OCI-LY7 (cell line): Measurements from ENCODE around the gene FAM240B. TPM values are rescaled to one million over a fixed set of nuclear protein-coding genes. Genes with fewer than 3 reads are reported as not detected.

ENCODE experiments used
- BruUV-seq: library from RNA; stranded (reverse); fragments of 400-500 nt; replicated peaks from 2 replicates; lab custom pipeline; 2021; lab: Mats Ljungman, UMichigan
- CTCF ChIA-PET: fragments of 300-600 bp; sonication (Branson Sonifier 250); formaldehyde crosslinking; loops from one replicate; lab custom pipeline; 2022; ENCODE audit warnings: antibody characterized with exemption; ENCODE audit not compliant: unreplicated experiment; lab: Charles Lee
- POLR2A ChIA-PET: fragments of 300-600 bp; sonication (Branson Sonifier 250); formaldehyde crosslinking; loops from one replicate; lab custom pipeline; 2022; ENCODE audit warnings: antibody characterized with exemption; lab: Charles Lee
- DNase-seq: peaks from one replicate; pipeline ENCODE4 v3.0.0-alpha.2; 2015; ENCODE audit warnings: low spot score
- H2AFZ ChIP-seq: fragments of 200-600 bp; sonication (generic), shearing (Covaris generic); 2 replicates; pipeline ENCODE4 v1.6.1; 2014; ENCODE audit warnings: mild to moderate bottlenecking, antibody characterized with exemption, low read length, moderate library complexity
- H3K27ac ChIP-seq: fragments of 200-600 bp; sonication (generic); 2 replicates; pipeline ENCODE4 v1.5.1; 2014; ENCODE audit warnings: mixed run types, low read depth, mild to moderate bottlenecking, moderate library complexity, low read length, inconsistent platforms; ENCODE audit not compliant: poor library complexity, severe bottlenecking
- H3K36me3 ChIP-seq: fragments of 200-600 bp; sonication (generic); 2 replicates; pipeline ENCODE4 v1.6.1; 2014; ENCODE audit warnings: mild to moderate bottlenecking, antibody characterized with exemption, low read length, moderate library complexity, mixed read lengths; ENCODE audit not compliant: insufficient read depth
- H3K4me1 ChIP-seq: fragments of 200-600 bp; sonication (generic); 2 replicates; pipeline ENCODE4 v1.5.1; 2014; ENCODE audit warnings: mild to moderate bottlenecking, low read length; ENCODE audit not compliant: insufficient read depth, poor library complexity, severe bottlenecking
- H3K4me2 ChIP-seq: fragments of 200-600 bp; sonication (generic); 2 replicates; pipeline ENCODE4 v1.6.1; 2014; ENCODE audit warnings: mild to moderate bottlenecking, low read length
- H3K4me3 ChIP-seq: fragments of 200-600 bp; sonication (generic); 2 replicates; pipeline ENCODE4 v1.5.1; 2014; ENCODE audit warnings: mild to moderate bottlenecking, low read depth, low read length; ENCODE audit not compliant: poor library complexity, severe bottlenecking
- H3K79me2 ChIP-seq: fragments of 200-600 bp; sonication (generic); 2 replicates; pipeline ENCODE4 v1.6.1; 2016; ENCODE audit warnings: low read depth, mild to moderate bottlenecking, low read length, moderate library complexity, mixed read lengths; ENCODE audit not compliant: insufficient read depth
- H3K9me2 ChIP-seq: fragments of 200-600 bp; sonication (generic); 2 replicates; pipeline ENCODE4 v1.6.1; 2016; ENCODE audit warnings: mild to moderate bottlenecking, low read length, mixed read lengths; ENCODE audit not compliant: insufficient read depth
- H3K9me3 ChIP-seq: fragments of 200-600 bp; sonication (generic); 2 replicates; pipeline ENCODE4 v1.6.1; 2014; ENCODE audit warnings: mild to moderate bottlenecking, mixed run types, low read length, mixed read lengths
- H4K20me1 ChIP-seq: fragments of 200-600 bp; sonication (generic); 2 replicates; pipeline ENCODE4 v1.6.1; 2014; ENCODE audit warnings: mild to moderate bottlenecking, antibody characterized with exemption, low read length, moderate library complexity, mixed read lengths; ENCODE audit not compliant: insufficient read depth
- CTCF ChIP-seq: fragments of 200-600 bp; sonication (generic); conservative IDR thresholded peaks from 2 replicates; pipeline ENCODE4 v1.5.1; 2014; ENCODE audit warnings: mild to moderate bottlenecking, antibody characterized with exemption, low read length, moderate library complexity, mixed read lengths
- EZH2phosphoT487 ChIP-seq: fragments of 200-600 bp; sonication (generic); IDR thresholded peaks from 2 replicates; pipeline ENCODE4 v1.6.1; 2018; ENCODE audit warnings: low read depth, borderline replicate concordance, mild to moderate bottlenecking, mixed run types, antibody characterized with exemption, low read length, moderate library complexity, mixed read lengths
- intact Hi-C: fragments of 100-400 bp; cut with micrococcal nuclease; formaldehyde crosslinking; loops from one replicate; pipeline ENCODE4 v1.10.0; 2022; ENCODE audit not compliant: unreplicated experiment
- total RNA-seq, 2 experiments: library from RNA; depleted of rRNA in 1 of 2; stranded (reverse); fragments of >200 nt in 1 of 2; shearing (Covaris generic) in 1 of 2; gene quantifications; 2 replicates each; pipeline ENCODE4 v1.2.3, GENCODE V29; 2014 to 2022

Gene FAM240B
- total RNA-seq, 2 experiments from 2014 or later = not detected

- POLR2A ChIA-PET = no interaction called here
- Histone ChIP-seq H3K79me2 (no peaks in the 10 kb centered on the region), H3K36me3 (no peaks in the 10 kb centered on the region), H3K9me3 (no peaks in the 10 kb centered on the region), H3K4me2 (no peak overlapping the region), H3K9me2 (no peaks in the 10 kb centered on the region), H2AFZ (no peak overlapping the region), H3K4me1 (no peaks in the 10 kb centered on the region), H3K4me3 (no peak overlapping the region), H3K27ac (no peak overlapping the region), H4K20me1 (no peaks in the 10 kb centered on the region)
- CTCF ChIA-PET = no interaction called here
- TF ChIP-seq EZH2phosphoT487 = no peak
- TF ChIP-seq CTCF = no peak
- no peak for DNase-seq
- intact Hi-C loops = no loop called here
- no TSS peak for BruUV-seq
These were observed 37.2 kb downstream of the FAM240B start for GRCh38 chr9:38682713-38683112.

GRCh38 chr9:38681747-38682227 lies 38.1 kb downstream of the FAM240B start:
- Histone ChIP-seq H3K4me2 (no peak overlapping the region), H3K79me2 (no peaks in the 10 kb centered on the region), H4K20me1 (no peaks in the 10 kb centered on the region), H3K4me1 (no peaks in the 10 kb centered on the region), H3K9me2 (no peaks in the 10 kb centered on the region), H3K36me3 (no peaks in the 10 kb centered on the region), H3K9me3 (no peaks in the 10 kb centered on the region), H3K27ac (no peak overlapping the region), H2AFZ (no peak overlapping the region), H3K4me3 (no peak overlapping the region)
- POLR2A ChIA-PET = no interaction called here
- no TSS peak for BruUV-seq
- TF ChIP-seq EZH2phosphoT487 = no peak
- CTCF ChIA-PET = no interaction called here
- DNase-seq = no peak
- intact Hi-C loops = no loop called here

- H3K4me3 ChIP-seq = no peak overlapping the region
- no peaks in the 10 kb centered on the region for H3K9me2 ChIP-seq
- DNase-seq = no peak
- TF ChIP-seq EZH2phosphoT487 (no peak), CTCF (no peak)
- ChIA-PET CTCF (no interaction called here), POLR2A (no interaction called here)
- no peaks in the 10 kb centered on the region for H4K20me1 ChIP-seq
- no peaks in the 10 kb centered on the region for H3K79me2 ChIP-seq
- no peak overlapping the region for H3K4me2 ChIP-seq
- intact Hi-C loops = no loop called here
- no peak overlapping the region for H3K27ac ChIP-seq
- BruUV-seq = no TSS peak
- H3K36me3 ChIP-seq = no peaks in the 10 kb centered on the region
- no peaks in the 10 kb centered on the region for H3K9me3 ChIP-seq
- no peak overlapping the region for H2AFZ ChIP-seq
- no peaks in the 10 kb centered on the region for H3K4me1 ChIP-seq
These were observed 39.0 kb downstream of the FAM240B start for GRCh38 chr9:38680837-38681445.
